ENCODE measurements around the gene R3HDM2.
A peak's percentile ranks its signal among the peaks of the same experiment; 100 is the strongest.

R3HDM2 gene

GRCh38 chr12:57266681-57267080, 164.2 kb downstream of the R3HDM2 start:
- no peak for DNase-seq (ENCODE audit: low spot score)

GRCh38 chr12:57263096-57263495, 167.7 kb downstream of the R3HDM2 start:
- no peak for DNase-seq (ENCODE audit: low spot score)

- no peak for DNase-seq (ENCODE audit: low spot score)
Measured at GRCh38 chr12:57262126-57262822, 168.6 kb downstream of the R3HDM2 start.

- DNase-seq (ENCODE audit: low spot score) = no peak
Measured at GRCh38 chr12:57261428-57261865, 169.4 kb downstream of the R3HDM2 start.

GRCh38 chr12:57260366-57260765, 170.5 kb downstream of the R3HDM2 start:
- no peak for DNase-seq (ENCODE audit: low spot score)

- no peak for DNase-seq (ENCODE audit: low spot score)
Measured at GRCh38 chr12:57258977-57259970, 171.6 kb downstream of the R3HDM2 start.

GRCh38 chr12:57255916-57256315, 174.9 kb downstream of the R3HDM2 start:
- no peak for DNase-seq (ENCODE audit: low spot score)

- no peak for DNase-seq (ENCODE audit: low spot score)
Measured at GRCh38 chr12:57254506-57255280, 176.2 kb downstream of the R3HDM2 start.

- no peak for DNase-seq (ENCODE audit: low spot score)
Measured at GRCh38 chr12:57250956-57251355, 179.9 kb downstream of the R3HDM2 start, which contains the start of gene STAC3. Gene STAC3 (minus strand): TSS chr12:57251187. CDS start chr12:57249636, 1,551 bp downstream.

- DNase-seq (ENCODE audit: low spot score) = no peak
Measured at GRCh38 chr12:57250541-57250940, 180.3 kb downstream of the R3HDM2 start.

- no peak for DNase-seq (ENCODE audit: low spot score)
Measured at GRCh38 chr12:57248934-57249742, 181.7 kb downstream of the R3HDM2 start.

- DNase-seq (ENCODE audit: low spot score) = no peak
Measured at GRCh38 chr12:57247041-57247440, 183.8 kb downstream of the R3HDM2 start.

GRCh38 chr12:57244312-57244696, 186.5 kb downstream of the R3HDM2 start:
- no peak for DNase-seq (ENCODE audit: low spot score)

- DNase-seq (ENCODE audit: low spot score) = peak; percentile 76
Measured at GRCh38 chr12:57243521-57244311, 187.1 kb downstream of the R3HDM2 start.

GRCh38 chr12:57242691-57243454, 188.0 kb downstream of the R3HDM2 start:
- DNase-seq (ENCODE audit: low spot score) = peak; percentile 28

GRCh38 chr12:57242329-57242690, 188.5 kb downstream of the R3HDM2 start:
- no peak for DNase-seq (ENCODE audit: low spot score)

- DNase-seq (ENCODE audit: low spot score) = no peak
Measured at GRCh38 chr12:57241402-57242310, 189.2 kb downstream of the R3HDM2 start.

GRCh38 chr12:57240926-57241401, 189.9 kb downstream of the R3HDM2 start:
- DNase-seq (ENCODE audit: low spot score) = no peak
